ENCODE measurements around the gene SCAF4. TPM values are rescaled to one million over a fixed set of nuclear protein-coding genes. Genes with fewer than 3 reads are reported as not detected.

Gene SCAF4, protein sequence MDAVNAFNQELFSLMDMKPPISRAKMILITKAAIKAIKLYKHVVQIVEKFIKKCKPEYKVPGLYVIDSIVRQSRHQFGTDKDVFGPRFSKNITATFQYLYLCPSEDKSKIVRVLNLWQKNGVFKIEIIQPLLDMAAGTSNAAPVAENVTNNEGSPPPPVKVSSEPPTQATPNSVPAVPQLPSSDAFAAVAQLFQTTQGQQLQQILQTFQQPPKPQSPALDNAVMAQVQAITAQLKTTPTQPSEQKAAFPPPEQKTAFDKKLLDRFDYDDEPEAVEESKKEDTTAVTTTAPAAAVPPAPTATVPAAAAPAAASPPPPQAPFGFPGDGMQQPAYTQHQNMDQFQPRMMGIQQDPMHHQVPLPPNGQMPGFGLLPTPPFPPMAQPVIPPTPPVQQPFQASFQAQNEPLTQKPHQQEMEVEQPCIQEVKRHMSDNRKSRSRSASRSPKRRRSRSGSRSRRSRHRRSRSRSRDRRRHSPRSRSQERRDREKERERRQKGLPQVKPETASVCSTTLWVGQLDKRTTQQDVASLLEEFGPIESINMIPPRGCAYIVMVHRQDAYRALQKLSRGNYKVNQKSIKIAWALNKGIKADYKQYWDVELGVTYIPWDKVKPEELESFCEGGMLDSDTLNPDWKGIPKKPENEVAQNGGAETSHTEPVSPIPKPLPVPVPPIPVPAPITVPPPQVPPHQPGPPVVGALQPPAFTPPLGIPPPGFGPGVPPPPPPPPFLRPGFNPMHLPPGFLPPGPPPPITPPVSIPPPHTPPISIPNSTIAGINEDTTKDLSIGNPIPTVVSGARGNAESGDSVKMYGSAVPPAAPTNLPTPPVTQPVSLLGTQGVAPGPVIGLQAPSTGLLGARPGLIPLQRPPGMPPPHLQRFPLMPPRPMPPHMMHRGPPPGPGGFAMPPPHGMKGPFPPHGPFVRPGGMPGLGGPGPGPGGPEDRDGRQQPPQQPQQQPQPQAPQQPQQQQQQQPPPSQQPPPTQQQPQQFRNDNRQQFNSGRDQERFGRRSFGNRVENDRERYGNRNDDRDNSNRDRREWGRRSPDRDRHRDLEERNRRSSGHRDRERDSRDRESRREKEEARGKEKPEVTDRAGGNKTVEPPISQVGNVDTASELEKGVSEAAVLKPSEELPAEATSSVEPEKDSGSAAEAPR
- total RNA-seq (ENCODE audit: unreplicated experiment) = 49.7 TPM
- long read RNA-seq, full-length matches to known transcripts = 6 of 10 reads
- long read RNA-seq, partial matches to known transcripts = 3 of 10 reads
- long read RNA-seq, other reads (novel, unspliced or antisense) = 1 of 10 reads

GRCh38 chr21:31731857-31732596 lies at the start of gene SCAF4:
TSS of gene SCAF4 (minus strand) at chr21:31732118. CDS start at chr21:31731692, 426 bp downstream.
- H3K4me1 Mint-ChIP-seq (ENCODE audit: unreplicated experiment) = peaks cover 10% of the 10 kb centered on the region
- H3K4me3 Mint-ChIP-seq (ENCODE audit: unreplicated experiment) = peak within 1 kb of the TSS; percentile 96
- H3K36me3 Mint-ChIP-seq (ENCODE audit: low read depth, unreplicated experiment) = peaks cover 4% of the 10 kb centered on the region
- no peaks in the 10 kb centered on the region for H3K9me3 Mint-ChIP-seq (ENCODE audit: unreplicated experiment)
- H3K27ac Mint-ChIP-seq (ENCODE audit: unreplicated experiment) = peak within 1 kb of the TSS; percentile 94
- TF ChIP-seq CTCF (IDR thresholded peaks at IDR 0.05; ENCODE audit: unreplicated experiment) = no peak
- DNase-seq (ENCODE audit: low spot score) = peak; percentile 90
- peaks cover 6% of the 10 kb centered on the region for H3K27me3 Mint-ChIP-seq (ENCODE audit: unreplicated experiment)

DNA sequence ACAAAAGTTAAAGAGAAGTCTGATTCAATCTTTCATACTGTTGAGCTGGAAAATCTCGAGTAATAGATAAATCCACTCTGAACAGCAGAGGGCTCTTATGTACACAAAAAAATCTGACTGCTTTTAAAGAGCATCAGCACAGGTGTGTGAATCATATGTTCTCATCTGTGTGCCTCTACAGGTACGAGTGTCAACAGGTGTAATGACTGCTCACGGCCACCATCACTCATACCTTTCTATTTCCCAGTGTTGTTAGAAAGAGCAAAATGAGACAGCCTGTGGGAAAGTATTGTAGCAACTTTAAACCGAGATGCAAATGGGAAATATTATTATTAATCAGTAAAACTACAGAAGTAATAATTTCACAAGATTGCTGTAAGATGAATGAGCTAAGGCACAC lies 49.0 kb upstream of the SCAF4 start:
- no peak for TF ChIP-seq CTCF (IDR thresholded peaks at IDR 0.05; ENCODE audit: unreplicated experiment)
- Mint-ChIP-seq H3K4me3 (ENCODE audit: unreplicated experiment) (no peak overlapping the region), H3K27ac (ENCODE audit: unreplicated experiment) (no peak overlapping the region), H3K4me1 (ENCODE audit: unreplicated experiment) (no peaks in the 10 kb centered on the region), H3K36me3 (ENCODE audit: low read depth, unreplicated experiment) (no peaks in the 10 kb centered on the region), H3K27me3 (ENCODE audit: unreplicated experiment) (peaks cover 2% of the 10 kb centered on the region), H3K9me3 (ENCODE audit: unreplicated experiment) (no peaks in the 10 kb centered on the region)
- no peak for DNase-seq (ENCODE audit: low spot score)

DNA sequence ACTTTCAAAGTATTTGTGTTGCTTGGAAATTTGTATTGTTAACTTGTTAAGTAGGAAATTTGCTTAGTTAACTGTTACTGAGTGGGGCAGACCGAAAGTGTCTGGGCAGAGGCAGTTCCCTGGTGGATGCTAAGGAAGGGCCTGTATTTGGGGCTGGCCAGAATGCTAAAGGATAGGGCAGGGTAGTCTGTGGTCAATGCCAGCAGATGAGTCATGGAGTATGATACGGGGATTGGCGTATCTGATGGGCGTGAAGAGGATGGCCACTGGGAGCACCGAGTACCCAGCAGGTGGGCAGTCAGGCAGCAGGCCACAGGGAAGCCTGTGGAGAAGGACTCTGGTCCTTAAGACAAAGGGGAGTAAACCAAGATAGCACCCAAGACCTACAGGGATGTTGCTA lies 46.6 kb upstream of the SCAF4 start:
- Mint-ChIP-seq H3K36me3 (ENCODE audit: low read depth, unreplicated experiment) (no peaks in the 10 kb centered on the region), H3K4me3 (ENCODE audit: unreplicated experiment) (no peak overlapping the region), H3K27ac (ENCODE audit: unreplicated experiment) (no peak overlapping the region), H3K9me3 (ENCODE audit: unreplicated experiment) (no peaks in the 10 kb centered on the region), H3K4me1 (ENCODE audit: unreplicated experiment) (no peaks in the 10 kb centered on the region), H3K27me3 (ENCODE audit: unreplicated experiment) (no peaks in the 10 kb centered on the region)
- TF ChIP-seq CTCF (IDR thresholded peaks at IDR 0.05; ENCODE audit: unreplicated experiment) = no peak
- DNase-seq (ENCODE audit: low spot score) = no peak

GRCh38 chr21:31777857-31778256 lies 45.9 kb upstream of the SCAF4 start:
- H3K4me1 Mint-ChIP-seq (ENCODE audit: unreplicated experiment) = no peaks in the 10 kb centered on the region
- no peak overlapping the region for H3K27ac Mint-ChIP-seq (ENCODE audit: unreplicated experiment)
- no peaks in the 10 kb centered on the region for H3K36me3 Mint-ChIP-seq (ENCODE audit: low read depth, unreplicated experiment)
- no peaks in the 10 kb centered on the region for H3K9me3 Mint-ChIP-seq (ENCODE audit: unreplicated experiment)
- no peak for DNase-seq (ENCODE audit: low spot score)
- H3K27me3 Mint-ChIP-seq (ENCODE audit: unreplicated experiment) = peaks cover 2% of the 10 kb centered on the region
- no peak overlapping the region for H3K4me3 Mint-ChIP-seq (ENCODE audit: unreplicated experiment)
- TF ChIP-seq CTCF (IDR thresholded peaks at IDR 0.05; ENCODE audit: unreplicated experiment) = no peak

Measured in endothelial cell (in vitro differentiated cells).